ENCODE data around the gene AKR1C4. TPM values are rescaled to one million over a fixed set of nuclear protein-coding genes. Genes with fewer than 3 reads are reported as not detected.
"Not testable (repeated sequence)": the region's sequence is repeated elsewhere in the genome, so short reads cannot be mapped to it uniquely, and the experiment has no call there.

Gene AKR1C4
- total RNA-seq, 4 donors from 2014 or later, result not detected

DNA sequence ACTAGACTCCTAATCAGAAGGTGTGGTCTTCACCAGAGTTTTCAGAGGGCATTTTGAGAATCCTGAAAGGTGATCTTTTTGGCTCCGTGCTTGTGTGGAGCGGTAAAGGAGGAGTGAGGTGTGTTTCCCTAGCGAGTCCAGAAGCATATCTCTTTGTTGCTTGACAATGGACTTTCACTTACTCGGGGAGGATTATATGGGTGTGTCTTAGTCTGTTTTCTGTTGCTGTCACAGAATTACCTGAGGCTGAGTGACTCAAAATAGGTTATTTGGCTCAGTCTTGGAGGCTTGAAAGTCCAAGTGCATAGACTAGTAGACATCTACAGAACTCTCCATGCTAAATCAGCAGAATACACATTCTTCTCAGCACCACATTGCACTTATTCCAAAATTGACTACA lies 57.9 kb downstream of the AKR1C4 start:
- DNase-seq (ENCODE audit: low spot score) (no peak), ATAC-seq (ENCODE audit: low FRiP score) (no peak)
- TF ChIP-seq, protein P1, sequence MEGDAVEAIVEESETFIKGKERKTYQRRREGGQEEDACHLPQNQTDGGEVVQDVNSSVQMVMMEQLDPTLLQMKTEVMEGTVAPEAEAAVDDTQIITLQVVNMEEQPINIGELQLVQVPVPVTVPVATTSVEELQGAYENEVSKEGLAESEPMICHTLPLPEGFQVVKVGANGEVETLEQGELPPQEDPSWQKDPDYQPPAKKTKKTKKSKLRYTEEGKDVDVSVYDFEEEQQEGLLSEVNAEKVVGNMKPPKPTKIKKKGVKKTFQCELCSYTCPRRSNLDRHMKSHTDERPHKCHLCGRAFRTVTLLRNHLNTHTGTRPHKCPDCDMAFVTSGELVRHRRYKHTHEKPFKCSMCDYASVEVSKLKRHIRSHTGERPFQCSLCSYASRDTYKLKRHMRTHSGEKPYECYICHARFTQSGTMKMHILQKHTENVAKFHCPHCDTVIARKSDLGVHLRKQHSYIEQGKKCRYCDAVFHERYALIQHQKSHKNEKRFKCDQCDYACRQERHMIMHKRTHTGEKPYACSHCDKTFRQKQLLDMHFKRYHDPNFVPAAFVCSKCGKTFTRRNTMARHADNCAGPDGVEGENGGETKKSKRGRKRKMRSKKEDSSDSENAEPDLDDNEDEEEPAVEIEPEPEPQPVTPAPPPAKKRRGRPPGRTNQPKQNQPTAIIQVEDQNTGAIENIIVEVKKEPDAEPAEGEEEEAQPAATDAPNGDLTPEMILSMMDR (IDR thresholded peaks at IDR 0.05), result no peak

GRCh38 chr10:5257768-5258167 lies 61.1 kb downstream of the AKR1C4 start:
- not testable (repeated sequence) for DNase-seq (ENCODE audit: low spot score); ATAC-seq (ENCODE audit: low FRiP score)

DNA sequence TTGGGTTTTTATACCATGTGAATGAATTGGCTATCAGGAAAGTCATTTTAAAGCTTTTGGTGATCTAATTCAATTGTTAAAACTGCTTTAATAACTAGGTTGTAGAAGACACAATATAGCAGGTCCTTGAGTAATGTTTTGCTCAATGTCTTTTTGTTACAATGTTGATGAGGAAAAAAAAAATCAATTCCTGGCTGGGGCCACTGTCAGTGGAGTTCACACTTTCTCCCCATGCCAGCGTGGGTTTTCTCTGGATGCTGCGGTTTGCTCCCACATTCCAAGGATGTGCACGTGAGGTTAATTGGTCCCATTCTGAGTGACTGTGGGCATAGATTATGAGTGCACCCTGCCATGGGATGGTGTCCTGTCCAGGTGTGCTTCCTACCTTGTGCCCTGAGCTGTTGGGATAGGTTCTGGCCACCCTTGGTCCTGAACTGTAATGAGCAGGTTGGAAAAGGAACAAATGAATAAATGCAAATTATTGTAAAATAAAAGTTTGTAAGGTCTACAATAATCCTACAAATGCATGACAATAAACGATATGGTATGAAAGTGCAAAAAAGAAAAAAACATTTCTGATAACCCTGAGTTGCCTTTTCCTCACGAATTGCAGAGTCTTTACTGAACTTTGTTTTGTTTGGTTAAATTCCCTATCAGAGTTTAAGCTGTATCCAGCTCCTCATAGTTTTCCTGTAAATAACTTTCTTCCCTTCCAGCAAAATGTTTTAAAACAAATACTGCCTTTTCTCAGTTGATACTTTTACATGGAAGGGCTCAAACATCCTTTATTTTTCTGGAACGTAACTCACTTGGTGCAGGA lies 62.7 kb downstream of the AKR1C4 start:
- ATAC-seq (ENCODE audit: low FRiP score) (no peak), DNase-seq (ENCODE audit: low spot score) (no peak)
- TF ChIP-seq, protein P1 (IDR thresholded peaks at IDR 0.05), result no peak

GRCh38 chr10:5259952-5260578 lies 63.4 kb downstream of the AKR1C4 start:
- TF ChIP-seq, protein P1 (IDR thresholded peaks at IDR 0.05), result no peak
- ATAC-seq (ENCODE audit: low FRiP score) (no peak), DNase-seq (ENCODE audit: low spot score) (no peak)

- ATAC-seq (ENCODE audit: low FRiP score) (no peak), DNase-seq (ENCODE audit: low spot score) (no peak)
- TF ChIP-seq, protein P1 (IDR thresholded peaks at IDR 0.05), result no peak
Measured at GRCh38 chr10:5260828-5261227, 64.2 kb downstream of the AKR1C4 start.

DNA sequence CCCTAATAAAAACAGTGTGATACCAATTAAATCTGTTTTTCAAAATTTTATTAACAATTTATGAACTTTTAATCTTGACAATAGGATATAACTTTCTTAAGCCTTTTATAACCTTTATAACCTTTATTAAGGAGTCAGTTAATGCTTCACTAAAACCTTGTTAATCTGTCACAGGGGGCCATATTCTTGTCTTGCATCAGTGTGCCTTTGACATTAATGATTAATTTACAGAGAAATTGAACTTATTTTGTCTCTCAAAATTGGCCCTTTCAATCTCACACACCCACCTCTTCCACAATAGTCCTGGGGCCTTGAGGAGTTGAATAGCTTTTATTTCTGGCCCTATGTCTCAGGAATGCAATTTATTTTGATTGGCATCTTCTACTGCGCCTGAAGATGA lies 68.5 kb downstream of the AKR1C4 start:
- no peak for ATAC-seq (ENCODE audit: low FRiP score)
- TF ChIP-seq, protein P1 (IDR thresholded peaks at IDR 0.05), result no peak

GRCh38 chr10:5266351-5266750 lies 69.7 kb downstream of the AKR1C4 start:
- TF ChIP-seq, protein P1 (IDR thresholded peaks at IDR 0.05), result no peak
- DNase-seq (ENCODE audit: low spot score) (no peak), ATAC-seq (ENCODE audit: low FRiP score) (no peak)

More for the DNA sequence above, 68.5 kb downstream of the AKR1C4 start:
- no peak for DNase-seq (ENCODE audit: low spot score)

Data from omental fat pad (tissue), 4 donors.